IPS DF 4.7 (cell line): ENCODE measurements around the gene PLXNC1.

Experiments used
- DNase-seq: peaks from one replicate; pipeline ENCODE4 v3.0.0-alpha.2; 2013; ENCODE audit warnings: low spot score; ENCODE audit errors: extremely low read depth

The PLXNC1 gene

GRCh38 chr12:94203796-94204195, 55.4 kb downstream of the PLXNC1 start:
- DNase-seq, result no peak

- DNase-seq, result no peak
Measured at GRCh38 chr12:94204499-94205247, 56.3 kb downstream of the PLXNC1 start.

DNA sequence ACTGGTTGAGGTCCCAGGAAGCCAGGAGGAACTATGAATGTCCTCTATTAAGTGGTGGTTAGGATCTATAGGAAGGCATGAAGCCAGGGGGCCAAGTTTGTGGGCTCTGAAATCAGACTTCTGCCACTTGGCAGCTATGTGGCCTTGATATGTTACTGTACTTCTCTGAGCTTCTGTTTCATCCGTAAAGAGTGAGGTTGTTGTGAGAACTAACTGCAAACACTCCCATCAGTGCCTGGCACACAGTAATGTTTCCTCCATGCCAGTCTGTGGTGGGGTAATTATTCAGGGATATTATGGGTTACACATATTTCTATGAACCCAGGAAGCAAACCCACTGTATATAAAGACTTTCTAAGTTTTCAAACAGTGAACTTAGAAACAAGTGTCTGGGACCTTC, 57.4 kb downstream of the PLXNC1 start:
- DNase-seq, result no peak

DNA sequence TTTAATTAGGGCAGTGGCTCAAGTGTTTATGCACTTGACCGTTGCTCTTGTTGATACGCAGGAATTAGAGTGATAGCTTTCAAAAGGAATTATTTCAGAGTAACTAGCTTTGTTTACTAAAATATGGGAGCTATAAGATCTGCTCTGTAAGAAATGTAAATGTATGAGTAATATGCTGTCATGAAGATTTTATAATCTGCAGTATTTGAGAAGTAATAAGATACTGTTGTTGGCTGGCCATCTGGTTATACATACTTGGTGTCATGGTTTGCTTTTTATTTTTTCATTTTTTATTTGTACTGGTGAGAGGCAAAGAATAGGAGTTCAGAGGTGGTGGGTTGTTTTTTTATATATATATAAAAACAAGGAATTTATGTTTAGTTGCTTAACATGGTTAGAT, 58.5 kb downstream of the PLXNC1 start:
- DNase-seq, result no peak

DNA sequence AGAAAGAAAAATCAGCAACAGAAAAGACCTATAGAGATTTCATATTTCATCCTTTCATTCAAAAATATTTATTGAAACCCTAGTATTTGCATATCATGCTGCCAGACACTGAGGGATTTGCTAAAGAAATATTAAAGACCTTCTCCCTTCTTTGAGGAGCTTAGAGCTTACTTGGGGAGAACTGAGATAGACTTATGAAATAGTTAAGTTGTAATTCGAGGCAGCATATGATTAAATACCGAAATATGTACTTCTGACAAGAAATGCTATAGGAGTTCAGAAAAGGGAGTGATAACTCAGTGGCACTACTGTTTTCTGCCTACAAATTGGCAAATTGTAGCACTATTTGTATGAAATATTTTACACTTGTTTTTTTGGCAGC, 59.1 kb downstream of the PLXNC1 start:
- no peak for DNase-seq

DNA sequence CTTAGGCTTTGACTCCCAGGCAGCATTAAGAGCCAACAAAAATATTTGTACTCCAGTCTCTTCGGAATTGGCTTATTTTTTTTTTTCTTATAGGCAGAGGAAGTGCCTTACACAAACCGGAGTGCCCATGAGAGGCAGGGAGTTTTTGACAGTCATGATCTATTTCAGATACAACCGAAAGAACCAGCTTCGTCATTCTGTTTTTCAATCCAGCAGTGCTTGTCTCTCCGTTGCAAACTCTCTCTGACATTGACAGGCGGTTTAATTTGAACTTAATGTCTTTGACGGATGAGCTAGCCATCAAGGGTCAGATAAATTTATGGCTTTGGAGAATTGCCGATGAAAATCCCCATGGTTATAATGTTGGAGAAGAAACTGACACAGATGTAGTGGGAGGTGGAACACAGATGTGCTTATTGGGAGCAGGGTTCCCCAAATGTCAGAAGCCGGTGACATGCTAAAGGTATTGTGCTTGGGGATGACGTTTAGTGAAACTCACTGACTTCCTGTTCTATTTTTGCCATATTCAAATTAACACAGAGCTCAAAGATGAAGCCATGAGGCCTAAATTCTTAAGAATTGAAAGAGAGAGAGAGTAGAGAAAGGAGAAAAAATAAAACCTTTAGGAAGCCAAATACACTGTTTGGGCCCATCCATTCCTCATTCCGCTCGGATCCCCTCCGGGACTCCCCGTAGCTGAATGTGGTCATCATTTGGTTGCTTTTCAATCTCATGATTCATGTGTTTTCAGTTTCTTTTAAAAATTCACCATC, 59.7 kb downstream of the PLXNC1 start:
- DNase-seq, result no peak

DNA sequence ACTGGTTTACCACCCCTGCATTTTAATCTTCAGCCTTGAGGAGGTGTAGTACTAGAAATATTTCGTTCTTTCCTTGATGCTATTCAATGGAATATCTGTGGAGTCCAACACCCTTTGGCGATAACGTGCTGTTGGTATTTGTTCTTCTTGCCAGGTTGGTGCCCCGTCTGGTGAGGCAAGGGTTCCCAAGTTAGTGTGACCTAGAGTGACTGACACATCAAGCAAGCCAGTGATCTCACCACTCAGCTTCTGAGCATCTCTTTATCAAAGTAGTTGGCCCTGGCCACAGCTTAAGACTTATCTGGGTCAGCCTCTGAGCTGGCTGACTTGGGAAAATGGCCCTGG, 60.2 kb downstream of the PLXNC1 start:
- no peak for DNase-seq

GRCh38 chr12:94209240-94209639, 60.9 kb downstream of the PLXNC1 start:
- no peak for DNase-seq

GRCh38 chr12:94211021-94211420, 62.6 kb downstream of the PLXNC1 start:
- DNase-seq, result no peak

- DNase-seq, result no peak
Measured at GRCh38 chr12:94218233-94218632, 69.9 kb downstream of the PLXNC1 start.

- no peak for DNase-seq
Measured at GRCh38 chr12:94219622-94220302, 71.4 kb downstream of the PLXNC1 start.

DNA sequence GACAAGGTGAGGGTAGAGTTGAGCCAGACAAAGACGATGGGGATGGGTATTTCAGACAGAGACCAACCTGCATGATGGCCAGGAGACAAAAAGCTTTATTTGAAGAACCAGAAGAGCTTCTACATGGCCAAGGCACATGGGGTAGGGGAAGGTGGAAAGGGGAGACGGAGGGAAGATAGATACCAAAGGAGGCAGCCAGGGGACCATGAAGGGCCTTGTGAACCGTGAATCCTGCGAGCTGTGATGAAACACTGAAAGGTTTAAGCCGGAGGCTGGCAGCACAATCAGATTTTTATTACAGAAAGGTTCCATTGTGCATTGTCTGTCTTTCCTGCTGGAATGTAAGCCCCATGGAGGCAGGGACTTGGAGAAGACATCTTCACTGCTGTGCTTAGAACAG, 72.4 kb downstream of the PLXNC1 start:
- DNase-seq, result no peak

DNA sequence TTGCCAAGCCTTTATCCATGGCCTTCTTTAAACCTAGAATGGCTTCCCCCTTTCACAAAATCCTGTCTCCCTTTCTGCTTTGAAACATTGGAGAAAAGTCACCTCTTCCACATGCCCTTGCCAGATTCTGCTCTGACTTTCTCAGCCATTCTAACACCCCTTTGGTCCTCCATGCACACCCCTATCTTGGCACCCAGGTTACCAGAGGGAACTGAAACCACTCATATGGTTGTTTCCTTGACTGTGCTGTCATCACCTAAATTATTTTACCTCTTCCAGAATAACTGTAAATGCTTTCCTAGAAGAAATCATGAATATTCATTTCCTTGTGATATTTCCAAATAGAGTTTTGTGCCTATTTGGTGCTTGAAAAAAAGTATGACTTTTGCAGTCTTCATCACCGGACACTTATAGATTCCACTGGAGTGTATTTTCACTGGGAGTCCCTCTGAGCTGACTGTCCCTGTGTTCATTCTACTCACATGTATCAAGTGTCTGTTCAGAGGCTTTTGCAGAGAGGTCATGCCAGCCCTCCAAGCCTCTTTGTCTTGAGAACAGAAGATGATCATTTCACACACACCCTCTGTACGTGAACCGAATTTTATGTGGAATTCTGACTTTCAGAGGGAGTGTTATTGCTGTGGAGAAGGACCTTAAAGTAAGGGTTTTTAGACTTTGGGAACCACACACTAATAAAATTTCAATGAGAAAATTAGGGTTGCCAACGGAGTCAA, 74.1 kb downstream of the PLXNC1 start:
- DNase-seq, result no peak

DNA sequence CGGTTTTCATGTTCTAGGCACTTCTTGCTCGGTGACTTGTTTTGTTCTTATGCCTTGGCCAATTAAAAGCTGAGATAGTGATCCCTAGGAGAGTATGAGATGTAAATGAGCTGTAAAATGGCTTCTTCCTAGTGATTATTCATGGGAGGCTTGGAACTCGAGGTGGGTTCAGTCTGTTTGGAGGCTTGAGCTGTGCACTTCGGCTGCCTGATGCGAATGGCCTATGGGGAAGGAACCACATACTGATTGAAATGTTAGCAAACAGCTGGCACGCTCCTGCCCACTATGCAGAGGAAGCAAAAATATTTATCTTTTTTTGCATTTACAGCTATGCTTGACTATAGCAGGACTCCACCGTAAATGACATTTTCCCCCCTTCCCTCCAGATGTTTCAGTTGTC, 75.5 kb downstream of the PLXNC1 start:
- no peak for DNase-seq

DNA sequence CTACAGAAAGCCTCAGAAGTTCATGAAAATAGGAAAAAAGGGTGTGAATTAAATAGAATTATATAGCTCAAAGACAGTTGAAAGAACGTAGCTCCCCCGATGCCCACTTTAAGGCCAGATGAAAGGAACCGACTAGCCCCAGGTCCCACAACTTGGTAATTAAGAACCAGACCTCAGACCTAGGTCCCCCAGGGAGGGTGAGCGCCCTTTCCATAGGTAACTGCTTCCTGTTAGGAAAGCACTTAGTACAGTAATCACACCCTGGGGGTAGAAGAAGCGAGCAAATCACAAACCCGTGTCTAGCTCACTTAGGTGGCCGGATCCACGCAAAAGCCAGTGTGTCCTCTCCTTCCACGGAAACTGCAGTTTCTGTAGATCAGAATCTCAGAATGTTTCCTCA, 77.1 kb downstream of the PLXNC1 start:
- no peak for DNase-seq

GRCh38 chr12:94225947-94226630, 77.7 kb downstream of the PLXNC1 start:
- DNase-seq, result peak; percentile 60

GRCh38 chr12:94227066-94227465, 78.7 kb downstream of the PLXNC1 start:
- DNase-seq, result no peak

DNA sequence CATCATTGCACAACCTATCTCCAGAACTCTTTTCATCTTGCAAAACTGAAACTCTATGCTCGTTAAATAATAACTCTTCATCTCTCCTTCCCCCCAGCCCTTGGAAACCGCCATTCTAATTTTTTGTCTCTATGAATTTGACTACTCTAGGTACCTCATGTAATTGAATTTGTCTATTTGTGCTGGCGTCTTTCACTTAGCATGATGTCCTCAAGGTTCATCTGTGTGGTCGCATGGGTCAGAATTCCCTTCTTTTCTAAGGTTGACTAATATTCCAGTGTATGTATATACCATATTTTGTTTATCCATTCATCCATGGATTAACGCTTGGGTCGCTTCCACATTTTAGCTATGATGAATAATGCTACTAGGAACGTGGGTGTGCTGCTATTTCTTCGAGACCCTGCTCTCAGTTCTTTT, 80.1 kb downstream of the PLXNC1 start:
- no peak for DNase-seq

- no peak for DNase-seq
Measured at GRCh38 chr12:94229902-94230301, 81.5 kb downstream of the PLXNC1 start.

DNA sequence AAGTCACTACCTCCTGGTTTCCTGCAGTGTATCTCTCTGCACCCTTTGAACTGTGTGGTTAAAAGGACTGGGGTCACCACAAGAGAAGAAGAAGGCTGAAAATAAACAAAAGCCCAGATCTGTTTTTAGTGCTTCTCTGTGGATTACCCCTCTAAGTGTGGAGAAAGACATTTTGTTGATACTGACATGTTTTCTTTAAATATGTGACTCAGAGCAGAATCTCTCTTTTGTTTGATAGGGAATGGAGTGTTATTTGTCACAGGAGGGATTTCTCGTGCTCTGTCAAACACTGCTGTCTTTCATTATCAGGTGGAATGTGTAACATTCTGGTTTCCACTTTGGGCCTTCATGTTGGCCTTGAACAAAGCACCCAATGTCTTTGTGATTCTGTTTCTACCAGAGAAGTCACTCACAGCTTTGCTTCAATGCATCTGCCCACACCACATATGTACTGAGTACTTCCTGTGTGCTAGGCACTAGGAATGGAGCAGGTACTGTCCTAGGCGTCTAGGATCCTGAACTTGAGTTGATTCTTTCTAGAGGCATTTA, 82.1 kb downstream of the PLXNC1 start:
- no peak for DNase-seq

- DNase-seq, result no peak
Measured at GRCh38 chr12:94231709-94232108, 83.3 kb downstream of the PLXNC1 start.
